GM21717 (cell line): ENCODE results near the gene SH3PXD2A.

Experiments
- ATAC-seq: cut with Tn5 transposase; IDR thresholded peaks from one replicate; pipeline ENCODE4 v1.9.1; 2021; ENCODE audit warnings: mild to moderate bottlenecking, moderate library complexity; ENCODE audit not compliant: unreplicated experiment

SH3PXD2A gene

GRCh38 chr10:103572347-103573204, 282.8 kb downstream of the SH3PXD2A start:
- ATAC-seq, result no peak

GRCh38 chr10:103571656-103571975, 283.8 kb downstream of the SH3PXD2A start:
- ATAC-seq, result no peak

- ATAC-seq, result no peak
Measured at GRCh38 chr10:103570844-103571655, 284.3 kb downstream of the SH3PXD2A start.

- ATAC-seq, result no peak
Measured at GRCh38 chr10:103569896-103570295, 285.5 kb downstream of the SH3PXD2A start.

- ATAC-seq, result no peak
Measured at GRCh38 chr10:103568505-103568904, 286.9 kb downstream of the SH3PXD2A start.

- ATAC-seq, result no peak
Measured at GRCh38 chr10:103566536-103566935, 288.8 kb downstream of the SH3PXD2A start.

- no peak for ATAC-seq
Measured at GRCh38 chr10:103564776-103565520, 290.4 kb downstream of the SH3PXD2A start.

GRCh38 chr10:103564116-103564501, 291.3 kb downstream of the SH3PXD2A start:
- ATAC-seq, result no peak

- ATAC-seq, result no peak
Measured at GRCh38 chr10:103563231-103564115, 291.9 kb downstream of the SH3PXD2A start.

GRCh38 chr10:103562383-103562782, 293.0 kb downstream of the SH3PXD2A start:
- no peak for ATAC-seq

GRCh38 chr10:103560886-103561285, 294.5 kb downstream of the SH3PXD2A start:
- ATAC-seq, result no peak

GRCh38 chr10:103559776-103560175, 295.6 kb downstream of the SH3PXD2A start:
- ATAC-seq, result no peak

- no peak for ATAC-seq
Measured at GRCh38 chr10:103558911-103559310, 296.5 kb downstream of the SH3PXD2A start.

- ATAC-seq, result no peak
Measured at GRCh38 chr10:103557455-103557854, 297.9 kb downstream of the SH3PXD2A start.

- ATAC-seq, result no peak
Measured at GRCh38 chr10:103556383-103557007, 298.9 kb downstream of the SH3PXD2A start.

- no peak for ATAC-seq
Measured at GRCh38 chr10:103555712-103556111, 299.7 kb downstream of the SH3PXD2A start.

GRCh38 chr10:103555325-103555649, 300.1 kb downstream of the SH3PXD2A start:
- no peak for ATAC-seq

GRCh38 chr10:103554488-103555324, 300.7 kb downstream of the SH3PXD2A start:
- ATAC-seq, result no peak
